K562 (cell line): ENCODE measurements around the gene WASF2. TPM values are rescaled to one million over a fixed set of nuclear protein-coding genes. Genes with fewer than 3 reads are reported as not detected.

Experiments
- GTF2F1 ChIP-seq: IDR thresholded peaks from 2 replicates; pipeline ENCODE4 v1.6.1; 2011; ENCODE audit warnings: low read depth, low read length, improper control_type of control experiment
- HNRNPL ChIP-seq: fragments of 200-400 bp; formaldehyde crosslinking; IDR thresholded peaks from 2 replicates; pipeline ENCODE4 v1.6.1; 2017; ENCODE audit warnings: low read depth, mild to moderate bottlenecking, low read length
- JUN ChIP-seq, 2 experiments: sonication (generic) in 1 of 2; formaldehyde crosslinking in 1 of 2; IDR thresholded peaks; 2 replicates each; pipeline versions ENCODE4 v1.6.1 to v1.8.0; 2012 to 2022; ENCODE audit warnings: borderline replicate concordance in 2 of 2, mild to moderate bottlenecking in 2 of 2, improper control_type of control experiment in 1 of 2, low read depth in 1 of 2, low read length in 1 of 2, missing genetic modification reagents in 1 of 2
- PCBP2 ChIP-seq: fragments of 200-400 bp; formaldehyde crosslinking; IDR thresholded peaks from 2 replicates; pipeline ENCODE4 v1.6.1; 2018; ENCODE audit warnings: low read length, low read depth, mild to moderate bottlenecking, moderate library complexity; ENCODE audit not compliant: poor library complexity, severe bottlenecking
- PHF8 ChIP-seq: fragments of 200-600 bp; sonication (generic); IDR thresholded peaks from 2 replicates; pipeline ENCODE4 v1.6.1; 2012; ENCODE audit warnings: mixed run types, mild to moderate bottlenecking, inconsistent platforms, low read length, moderate library complexity, borderline replicate concordance
- RBM22 ChIP-seq: fragments of 200-400 bp; formaldehyde crosslinking; IDR thresholded peaks from 2 replicates; pipeline ENCODE4 v1.6.1; 2018; ENCODE audit warnings: low read length, low read depth; ENCODE audit not compliant: poor library complexity, severe bottlenecking
- polyA plus RNA-seq, 8 experiments: library from polyadenylated mRNA; depleted of rRNA in 4 of 8; stranded (reverse) in 5 of 8; unstranded in 3 of 8; fragments of >200 nt; fragmentation: Nextera tagmentation in 2 of 8; fragmentation: Illumina TruSeq in 1 of 8; extraction: Ambion mirVana in 2 of 8; extraction: Trizol in 1 of 8; gene quantifications; 2 replicates each; pipeline versions ENCODE4 v1.2.1 to v1.2.3, GENCODE V29; 2011 to 2014; ENCODE audit warnings: inconsistent platforms in 1 of 8, missing spikeins in 1 of 8
- total RNA-seq, 7 experiments: library from RNA; depleted of rRNA in 6 of 7; stranded (reverse); fragments of >200 nt in 6 of 7; fragmentation: Illumina TruSeq in 2 of 7; extraction: Trizol in 2 of 7; gene quantifications; 2 replicates each; pipeline versions ENCODE4 v1.2.1 to v1.2.3, GENCODE V29; 2011 to 2021; ENCODE audit warnings: low replicate concordance in 1 of 7
- TF ChIP-seq, protein P1 (sequence below), 2 experiments: fragments of 450-650 bp in 1 of 2; sonication (generic) in 1 of 2; formaldehyde crosslinking; conservative IDR thresholded peaks; 2 replicates each; pipeline versions ENCODE4 v1.4.0 to v1.8.1; 2020 to 2022; ENCODE audit warnings: mild to moderate bottlenecking in 1 of 2, missing genetic modification reagents in 1 of 2
- TF ChIP-seq, protein P2 (sequence below), 3 experiments: fragments of 200-800 bp in 1 of 3; fragments of 250-450 bp in 1 of 3; fragments of 450-650 bp in 1 of 3; sonication (Bioruptor Pico) in 1 of 3; sonication (Bioruptor generic) in 1 of 3; formaldehyde crosslinking in 1 of 3; IDR thresholded peaks; 2 replicates each; pipeline versions ENCODE4 v1.6.1 to v1.8.0; 2016 to 2022; ENCODE audit warnings: mild to moderate bottlenecking in 2 of 3, missing genetic modification characterization in 2 of 3, missing compliant biosample characterization in 1 of 3, moderate library complexity in 1 of 3
- TF ChIP-seq, protein P3 (sequence below), 2 experiments: fragments of 200-800 bp in 1 of 2; sonication (Bioruptor generic) in 1 of 2; sonication (generic) in 1 of 2; formaldehyde crosslinking in 1 of 2; IDR thresholded peaks in 1 of 2; conservative IDR thresholded peaks in 1 of 2; 2 replicates each; pipeline versions ENCODE4 v1.5.0 to v1.6.1; 2016 to 2020; ENCODE audit warnings: missing compliant biosample characterization in 1 of 2, missing genetic modification characterization in 1 of 2, missing genetic modification reagents in 1 of 2
- TF ChIP-seq, protein P4 (sequence below): sonication (generic); formaldehyde crosslinking; IDR thresholded peaks from 2 replicates; pipeline ENCODE4 v1.8.1; 2023; ENCODE audit warnings: missing genetic modification reagents, mild to moderate bottlenecking, borderline replicate concordance

Gene WASF2
- total and polyA plus RNA-seq, 9 of the 15 experiments (the other 6 are each of a cell fraction or from before 2014, with no cell fraction given), result 8.2 to 163 (median 31.2) TPM

DNA sequence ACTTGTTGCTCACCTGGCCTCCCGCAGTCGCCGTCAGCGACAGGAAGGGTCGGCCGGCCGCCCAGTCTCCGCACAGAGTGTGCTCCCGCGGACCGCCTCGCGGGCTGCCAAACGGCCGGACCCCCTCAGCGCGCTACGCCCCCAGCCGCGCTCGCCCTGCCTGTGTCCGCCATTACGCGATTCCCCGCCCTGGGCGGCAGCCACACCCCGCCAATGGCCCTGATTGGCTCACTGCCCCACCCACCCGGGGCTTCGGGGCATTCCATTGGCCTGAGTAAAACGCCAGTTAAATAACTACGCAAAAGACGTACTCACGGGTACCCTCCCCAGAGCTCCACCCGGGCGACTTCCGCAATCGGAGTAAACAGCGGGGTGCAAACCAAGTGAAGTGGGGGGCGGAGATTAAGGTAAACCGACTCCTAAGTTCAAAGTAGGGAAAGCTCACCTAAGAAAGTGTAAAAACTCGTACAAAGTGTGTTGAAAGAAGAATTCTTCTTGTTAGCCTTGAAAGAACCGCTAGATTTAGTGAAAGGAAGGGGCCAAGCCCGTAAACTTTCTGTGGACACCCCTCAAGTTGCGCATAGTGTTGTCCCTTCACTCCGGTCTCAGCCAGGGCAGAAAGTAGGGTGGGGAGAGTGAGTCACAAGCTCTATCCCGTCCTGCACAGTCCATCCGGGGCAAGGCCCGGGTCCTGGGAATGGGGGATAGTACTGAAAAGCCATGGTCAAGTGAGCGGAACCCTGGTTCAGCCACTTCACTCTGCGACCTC, at the start of gene WASF2 (continued):
- TF ChIP-seq JUN (IDR thresholded peaks at IDR 0.05; ENCODE audit: borderline replicate concordance, low read depth, low read length), result peak; percentile 78
- TF ChIP-seq JUN (CRISPR knock-in tag; IDR thresholded peaks at IDR 0.05; ENCODE audit: borderline replicate concordance), result peak; percentile 83; the same call in 1 of the 2 replicates
- TF ChIP-seq, protein P1, sequence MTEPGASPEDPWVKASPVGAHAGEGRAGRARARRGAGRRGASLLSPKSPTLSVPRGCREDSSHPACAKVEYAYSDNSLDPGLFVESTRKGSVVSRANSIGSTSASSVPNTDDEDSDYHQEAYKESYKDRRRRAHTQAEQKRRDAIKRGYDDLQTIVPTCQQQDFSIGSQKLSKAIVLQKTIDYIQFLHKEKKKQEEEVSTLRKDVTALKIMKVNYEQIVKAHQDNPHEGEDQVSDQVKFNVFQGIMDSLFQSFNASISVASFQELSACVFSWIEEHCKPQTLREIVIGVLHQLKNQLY (CRISPR knock-in tag; conservative IDR thresholded peaks at IDR 0.05), result no peak
- TF ChIP-seq HNRNPL, result no peak; the same call in 1 of the 2 replicates
- TF ChIP-seq, protein P2, sequence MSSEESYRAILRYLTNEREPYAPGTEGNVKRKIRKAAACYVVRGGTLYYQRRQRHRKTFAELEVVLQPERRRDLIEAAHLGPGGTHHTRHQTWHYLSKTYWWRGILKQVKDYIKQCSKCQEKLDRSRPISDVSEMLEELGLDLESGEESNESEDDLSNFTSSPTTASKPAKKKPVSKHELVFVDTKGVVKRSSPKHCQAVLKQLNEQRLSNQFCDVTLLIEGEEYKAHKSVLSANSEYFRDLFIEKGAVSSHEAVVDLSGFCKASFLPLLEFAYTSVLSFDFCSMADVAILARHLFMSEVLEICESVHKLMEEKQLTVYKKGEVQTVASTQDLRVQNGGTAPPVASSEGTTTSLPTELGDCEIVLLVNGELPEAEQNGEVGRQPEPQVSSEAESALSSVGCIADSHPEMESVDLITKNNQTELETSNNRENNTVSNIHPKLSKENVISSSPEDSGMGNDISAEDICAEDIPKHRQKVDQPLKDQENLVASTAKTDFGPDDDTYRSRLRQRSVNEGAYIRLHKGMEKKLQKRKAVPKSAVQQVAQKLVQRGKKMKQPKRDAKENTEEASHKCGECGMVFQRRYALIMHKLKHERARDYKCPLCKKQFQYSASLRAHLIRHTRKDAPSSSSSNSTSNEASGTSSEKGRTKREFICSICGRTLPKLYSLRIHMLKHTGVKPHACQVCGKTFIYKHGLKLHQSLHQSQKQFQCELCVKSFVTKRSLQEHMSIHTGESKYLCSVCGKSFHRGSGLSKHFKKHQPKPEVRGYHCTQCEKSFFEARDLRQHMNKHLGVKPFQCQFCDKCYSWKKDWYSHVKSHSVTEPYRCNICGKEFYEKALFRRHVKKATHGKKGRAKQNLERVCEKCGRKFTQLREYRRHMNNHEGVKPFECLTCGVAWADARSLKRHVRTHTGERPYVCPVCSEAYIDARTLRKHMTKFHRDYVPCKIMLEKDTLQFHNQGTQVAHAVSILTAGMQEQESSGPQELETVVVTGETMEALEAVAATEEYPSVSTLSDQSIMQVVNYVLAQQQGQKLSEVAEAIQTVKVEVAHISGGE (CRISPR knock-in tag; IDR thresholded peaks at IDR 0.05), result peak in 1 of 3 experiments; percentile 38; a peak in 1 of 6 replicates
- TF ChIP-seq, protein P3, sequence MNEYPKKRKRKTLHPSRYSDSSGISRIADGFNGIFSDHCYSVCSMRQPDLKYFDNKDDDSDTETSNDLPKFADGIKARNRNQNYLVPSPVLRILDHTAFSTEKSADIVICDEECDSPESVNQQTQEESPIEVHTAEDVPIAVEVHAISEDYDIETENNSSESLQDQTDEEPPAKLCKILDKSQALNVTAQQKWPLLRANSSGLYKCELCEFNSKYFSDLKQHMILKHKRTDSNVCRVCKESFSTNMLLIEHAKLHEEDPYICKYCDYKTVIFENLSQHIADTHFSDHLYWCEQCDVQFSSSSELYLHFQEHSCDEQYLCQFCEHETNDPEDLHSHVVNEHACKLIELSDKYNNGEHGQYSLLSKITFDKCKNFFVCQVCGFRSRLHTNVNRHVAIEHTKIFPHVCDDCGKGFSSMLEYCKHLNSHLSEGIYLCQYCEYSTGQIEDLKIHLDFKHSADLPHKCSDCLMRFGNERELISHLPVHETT (CRISPR knock-in tag; conservative IDR thresholded peaks at IDR 0.05 in 1 of 2, IDR thresholded peaks at IDR 0.05 in 1 of 2), result no peak
- TF ChIP-seq, protein P4, sequence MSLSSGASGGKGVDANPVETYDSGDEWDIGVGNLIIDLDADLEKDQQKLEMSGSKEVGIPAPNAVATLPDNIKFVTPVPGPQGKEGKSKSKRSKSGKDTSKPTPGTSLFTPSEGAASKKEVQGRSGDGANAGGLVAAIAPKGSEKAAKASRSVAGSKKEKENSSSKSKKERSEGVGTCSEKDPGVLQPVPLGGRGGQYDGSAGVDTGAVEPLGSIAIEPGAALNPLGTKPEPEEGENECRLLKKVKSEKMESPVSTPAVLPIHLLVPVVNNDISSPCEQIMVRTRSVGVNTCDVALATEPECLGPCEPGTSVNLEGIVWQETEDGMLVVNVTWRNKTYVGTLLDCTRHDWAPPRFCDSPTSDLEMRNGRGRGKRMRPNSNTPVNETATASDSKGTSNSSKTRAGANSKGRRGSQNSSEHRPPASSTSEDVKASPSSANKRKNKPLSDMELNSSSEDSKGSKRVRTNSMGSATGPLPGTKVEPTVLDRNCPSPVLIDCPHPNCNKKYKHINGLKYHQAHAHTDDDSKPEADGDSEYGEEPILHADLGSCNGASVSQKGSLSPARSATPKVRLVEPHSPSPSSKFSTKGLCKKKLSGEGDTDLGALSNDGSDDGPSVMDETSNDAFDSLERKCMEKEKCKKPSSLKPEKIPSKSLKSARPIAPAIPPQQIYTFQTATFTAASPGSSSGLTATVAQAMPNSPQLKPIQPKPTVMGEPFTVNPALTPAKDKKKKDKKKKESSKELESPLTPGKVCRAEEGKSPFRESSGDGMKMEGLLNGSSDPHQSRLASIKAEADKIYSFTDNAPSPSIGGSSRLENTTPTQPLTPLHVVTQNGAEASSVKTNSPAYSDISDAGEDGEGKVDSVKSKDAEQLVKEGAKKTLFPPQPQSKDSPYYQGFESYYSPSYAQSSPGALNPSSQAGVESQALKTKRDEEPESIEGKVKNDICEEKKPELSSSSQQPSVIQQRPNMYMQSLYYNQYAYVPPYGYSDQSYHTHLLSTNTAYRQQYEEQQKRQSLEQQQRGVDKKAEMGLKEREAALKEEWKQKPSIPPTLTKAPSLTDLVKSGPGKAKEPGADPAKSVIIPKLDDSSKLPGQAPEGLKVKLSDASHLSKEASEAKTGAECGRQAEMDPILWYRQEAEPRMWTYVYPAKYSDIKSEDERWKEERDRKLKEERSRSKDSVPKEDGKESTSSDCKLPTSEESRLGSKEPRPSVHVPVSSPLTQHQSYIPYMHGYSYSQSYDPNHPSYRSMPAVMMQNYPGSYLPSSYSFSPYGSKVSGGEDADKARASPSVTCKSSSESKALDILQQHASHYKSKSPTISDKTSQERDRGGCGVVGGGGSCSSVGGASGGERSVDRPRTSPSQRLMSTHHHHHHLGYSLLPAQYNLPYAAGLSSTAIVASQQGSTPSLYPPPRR, result no peak; the same call in 1 of the 2 replicates
- no peak for TF ChIP-seq PCBP2
- peak; percentile 50 for TF ChIP-seq RBM22
- peak; percentile 62; the same call in 1 of the 2 replicates for TF ChIP-seq GTF2F1
- peak; percentile 66; the same call in 1 of the 2 replicates for TF ChIP-seq PHF8
